ENCODE data around the gene ASGR1.

The ASGR1 gene

DNA sequence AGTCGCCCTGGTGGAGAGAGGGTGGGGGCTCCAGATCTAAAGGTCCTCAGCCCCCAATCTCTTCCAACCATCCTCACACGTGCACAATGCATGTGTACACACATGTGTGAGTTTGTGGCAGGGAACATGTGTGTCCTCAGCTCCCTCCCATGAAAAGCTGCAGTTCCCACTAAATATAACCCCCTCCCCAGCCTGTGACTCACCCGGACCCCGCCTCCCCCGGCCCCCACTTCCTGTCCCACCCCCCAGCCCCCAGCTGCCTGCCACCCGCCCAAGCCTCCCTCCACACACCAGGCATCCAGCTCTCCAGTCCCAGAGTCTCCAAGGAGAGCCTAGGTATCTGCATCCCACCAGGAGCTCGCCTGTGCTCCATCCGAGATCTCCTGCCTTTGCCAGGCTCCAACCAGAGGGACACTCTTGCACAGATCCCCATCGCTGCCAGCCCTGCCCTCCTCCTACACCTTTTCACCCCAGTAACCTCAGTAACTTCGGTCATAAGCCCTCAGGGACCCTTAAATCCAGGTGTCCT, 36.5 kb upstream of the ASGR1 start:
- DNase-seq: no peak

- DNase-seq: no peak
These were observed 36.0 kb upstream of the ASGR1 start for GRCh38 chr17:7215136-7215638.

DNA sequence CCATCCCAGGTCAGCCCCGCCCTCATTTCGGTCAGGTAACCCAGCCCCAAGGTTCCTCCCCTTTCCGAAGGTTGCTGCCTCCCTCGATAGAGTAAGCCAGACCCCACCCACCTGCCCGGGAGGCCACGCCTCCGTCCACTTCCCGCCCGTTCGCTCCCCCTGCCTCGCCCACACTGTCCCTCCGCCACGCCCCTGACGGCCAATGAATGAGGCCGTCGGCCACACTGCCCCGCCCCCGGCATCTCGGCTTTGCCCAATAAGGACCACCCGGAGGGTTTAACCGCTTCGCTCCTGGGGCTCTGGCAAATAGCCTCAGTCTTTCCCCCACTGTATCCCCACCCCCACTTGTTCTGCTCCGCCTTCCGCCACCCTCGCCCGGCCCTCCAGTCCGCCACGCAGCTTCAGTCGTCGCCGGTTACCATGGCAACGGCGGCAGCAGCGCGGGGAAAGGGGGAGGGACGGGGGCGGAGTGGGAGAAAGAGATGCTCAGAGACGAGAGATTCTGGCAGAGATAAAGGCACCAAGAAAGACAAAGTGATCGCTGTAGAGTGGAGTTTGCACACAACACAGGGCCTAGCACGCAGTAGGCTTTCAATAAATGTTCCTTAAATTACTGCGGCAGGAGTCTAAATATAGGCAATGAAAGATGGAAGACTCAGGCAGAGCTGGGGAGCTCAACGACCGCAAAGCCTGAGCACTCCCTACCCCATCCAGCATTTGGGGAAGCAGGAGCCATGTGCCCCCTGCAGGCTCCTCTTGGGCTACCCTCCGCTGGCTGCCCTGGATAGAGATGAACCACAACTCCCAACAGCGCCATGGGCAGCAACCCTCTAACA, 35.3 kb upstream of the ASGR1 start:
- peak; percentile 98 for DNase-seq

GRCh38 chr17:7213895-7214299, 34.7 kb upstream of the ASGR1 start:
- peak; percentile 67 for DNase-seq

DNA sequence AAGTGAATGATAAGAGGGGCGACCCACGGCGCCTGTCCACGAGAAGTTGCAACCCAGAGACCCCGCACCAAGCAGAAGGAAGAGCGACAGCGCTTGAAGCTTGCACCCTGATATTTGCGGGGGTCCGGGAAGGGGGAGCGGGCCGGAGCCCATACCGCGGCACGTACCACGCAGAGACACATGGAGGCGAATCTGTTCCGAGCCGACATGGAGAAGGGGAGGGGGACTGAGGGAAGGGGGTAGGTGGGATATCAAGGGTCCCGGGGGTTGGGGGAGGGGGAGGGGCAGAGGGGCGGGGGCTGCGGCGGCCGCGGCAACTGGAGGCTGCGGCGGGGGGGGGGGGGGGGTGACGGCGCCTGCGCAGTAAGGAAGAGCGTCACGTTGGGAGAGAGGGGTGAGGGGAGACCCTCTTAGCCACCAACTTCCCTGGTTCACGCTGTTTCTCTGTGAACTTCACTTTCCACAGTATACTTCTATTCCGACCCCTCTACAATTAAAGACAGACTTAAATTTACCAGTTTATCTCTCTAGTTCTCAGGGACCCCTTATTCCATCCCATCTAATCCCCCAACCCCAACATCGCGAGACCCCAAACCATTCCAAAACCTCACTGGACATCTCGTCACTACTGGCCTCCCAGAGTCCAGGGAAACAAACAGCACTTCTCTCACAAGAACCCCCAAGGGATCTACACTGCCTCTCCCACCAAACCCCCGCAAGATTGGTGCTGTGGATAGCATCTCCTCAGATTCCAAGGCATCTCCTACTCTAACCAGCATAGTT, 32.5 kb upstream of the ASGR1 start:
- DNase-seq: no peak

- no peak for DNase-seq
These were observed 29.7 kb upstream of the ASGR1 start for GRCh38 chr17:7208754-7209460.

- DNase-seq: no peak
These were observed 28.9 kb upstream of the ASGR1 start for GRCh38 chr17:7208027-7208571.

DNA sequence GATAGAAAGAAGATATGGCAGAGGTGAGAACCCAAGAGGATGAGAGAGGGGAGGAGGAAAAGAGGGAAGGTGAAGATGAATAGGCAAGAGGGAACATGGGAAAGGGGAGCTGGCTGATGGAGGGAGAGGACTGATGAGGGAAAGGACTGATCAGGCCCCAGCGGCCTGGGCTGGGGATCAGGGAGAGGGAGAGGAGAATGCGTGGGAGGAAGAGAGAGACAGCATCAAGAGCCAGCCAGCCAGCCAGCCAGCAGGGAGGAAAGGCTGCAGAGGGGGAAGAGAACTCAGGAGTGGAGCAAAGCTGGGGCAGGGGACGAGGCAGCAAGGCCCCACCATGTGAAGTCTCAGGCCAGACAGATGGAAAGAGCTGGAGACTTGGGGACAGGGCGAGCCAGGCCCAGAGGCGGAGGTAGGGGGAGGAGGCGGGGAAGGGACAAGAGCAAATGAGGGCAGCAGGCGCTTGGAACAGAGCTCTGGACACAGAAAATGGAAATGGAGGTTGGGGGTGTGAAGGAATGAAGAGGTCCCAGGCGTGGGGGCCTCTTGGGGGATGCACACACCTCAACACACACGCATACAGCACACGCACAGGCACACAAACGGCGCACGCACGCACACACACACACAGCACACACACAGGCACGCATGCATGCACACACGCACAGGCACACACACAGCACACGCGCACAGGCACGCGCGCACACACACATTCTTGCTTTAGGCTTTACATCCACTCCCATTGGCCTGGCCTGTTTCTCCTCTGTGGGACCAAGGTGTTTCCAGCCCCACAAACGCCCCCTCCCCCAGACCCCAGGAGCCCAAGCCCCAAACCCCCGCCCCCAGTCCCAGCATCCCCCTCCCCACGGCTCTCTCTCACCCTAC, 28.2 kb upstream of the ASGR1 start:
- no peak for DNase-seq

DNA sequence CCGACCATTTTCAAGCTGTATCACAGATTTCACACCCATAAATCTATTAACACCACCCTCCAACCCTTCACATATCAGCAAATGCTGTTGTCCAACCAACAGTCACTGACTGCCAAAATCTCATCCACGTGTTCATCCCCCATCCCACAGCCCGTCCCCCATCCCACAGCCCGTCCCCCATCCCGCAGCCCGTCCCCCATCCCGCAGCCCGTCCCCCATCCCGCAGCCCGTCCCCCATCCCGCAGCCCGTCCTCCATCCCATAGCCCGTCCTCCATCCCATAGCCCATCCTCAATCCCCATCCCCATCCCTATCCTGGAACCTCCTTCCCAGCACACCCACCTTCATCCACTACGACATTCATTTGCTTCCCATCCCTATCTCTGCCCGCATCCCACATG, 26.4 kb upstream of the ASGR1 start:
- DNase-seq: no peak

GRCh38 chr17:7204828-7205461, 25.8 kb upstream of the ASGR1 start:
- DNase-seq: peak; percentile 72

DNA sequence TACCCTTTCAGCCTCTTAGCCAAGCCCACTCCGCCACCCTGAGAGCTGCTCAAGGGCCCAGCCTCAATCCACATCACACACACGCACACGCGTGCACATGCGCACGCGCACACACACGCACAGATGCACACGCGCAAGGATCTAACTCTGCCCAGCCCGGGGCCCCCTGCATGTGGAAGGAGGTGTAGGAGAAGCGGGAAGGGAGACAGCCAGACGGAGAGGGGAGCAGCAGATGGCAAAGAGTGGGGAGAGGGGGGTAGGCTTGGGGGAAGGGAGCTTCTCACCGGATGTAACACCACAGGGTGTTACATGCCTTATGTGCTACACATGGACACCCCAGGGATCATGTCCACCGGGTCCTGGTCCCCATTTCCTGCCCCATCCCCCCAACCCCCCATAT, 25.2 kb upstream of the ASGR1 start:
- no peak for DNase-seq

GRCh38 chr17:7203391-7203790, 24.2 kb upstream of the ASGR1 start:
- DNase-seq: no peak

DNA sequence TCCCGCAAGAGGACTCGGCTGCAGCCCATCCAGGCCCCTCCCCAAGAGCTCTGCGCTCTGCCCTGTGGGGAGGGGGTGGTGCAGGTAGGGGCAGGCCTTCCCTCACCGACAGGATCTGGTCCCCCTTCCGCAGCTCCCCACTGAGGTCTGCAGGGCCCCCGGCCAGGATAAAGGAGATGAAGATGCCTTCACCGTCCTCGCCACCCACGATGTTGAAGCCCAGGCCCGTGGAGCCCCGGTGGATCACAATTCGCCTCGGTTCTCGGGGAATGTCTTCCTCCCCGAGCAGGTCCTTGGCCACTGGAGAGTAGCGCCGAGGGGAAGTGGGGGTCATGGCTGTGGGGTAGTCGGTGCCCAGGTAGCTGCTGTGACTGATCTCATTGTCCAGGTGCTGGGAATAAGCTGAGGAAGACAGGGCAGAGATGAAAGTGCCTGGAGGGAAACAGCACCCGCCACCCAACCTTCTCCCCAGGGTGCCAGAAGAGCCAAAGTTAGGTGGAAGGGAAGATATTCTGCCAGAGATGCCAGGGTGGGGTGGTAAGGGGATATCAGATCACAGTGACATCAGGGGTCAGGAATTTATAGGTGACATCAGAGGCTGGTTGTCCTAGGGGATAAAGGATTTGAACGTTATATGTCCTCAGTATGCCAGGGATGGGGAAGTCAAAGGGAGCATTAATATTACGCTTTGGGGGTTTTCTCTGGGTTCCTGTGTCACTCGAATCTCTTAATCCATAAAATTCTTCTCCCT, 17.7 kb upstream of the ASGR1 start:
- DNase-seq: no peak

DNA sequence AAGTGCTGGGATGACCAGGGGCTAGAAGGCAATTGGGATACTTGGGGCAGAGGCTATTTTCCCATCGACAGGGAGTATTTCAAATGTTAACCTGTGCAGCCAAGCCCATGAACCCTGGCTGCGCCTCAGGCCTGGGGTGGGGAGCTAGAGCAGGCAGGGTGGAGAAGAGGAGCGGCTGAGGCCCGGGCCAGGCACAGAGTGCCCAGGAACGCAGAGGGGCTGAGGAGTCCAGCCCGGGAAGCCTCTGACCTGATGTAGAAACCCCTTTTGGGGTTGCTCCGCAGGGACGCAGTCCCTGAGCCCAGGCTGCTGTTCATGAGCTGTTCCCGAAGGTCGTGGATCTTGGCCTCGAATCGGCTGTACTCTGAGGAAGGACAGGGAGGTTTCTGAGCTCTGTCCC, 16.8 kb upstream of the ASGR1 start:
- no peak for DNase-seq

DNA sequence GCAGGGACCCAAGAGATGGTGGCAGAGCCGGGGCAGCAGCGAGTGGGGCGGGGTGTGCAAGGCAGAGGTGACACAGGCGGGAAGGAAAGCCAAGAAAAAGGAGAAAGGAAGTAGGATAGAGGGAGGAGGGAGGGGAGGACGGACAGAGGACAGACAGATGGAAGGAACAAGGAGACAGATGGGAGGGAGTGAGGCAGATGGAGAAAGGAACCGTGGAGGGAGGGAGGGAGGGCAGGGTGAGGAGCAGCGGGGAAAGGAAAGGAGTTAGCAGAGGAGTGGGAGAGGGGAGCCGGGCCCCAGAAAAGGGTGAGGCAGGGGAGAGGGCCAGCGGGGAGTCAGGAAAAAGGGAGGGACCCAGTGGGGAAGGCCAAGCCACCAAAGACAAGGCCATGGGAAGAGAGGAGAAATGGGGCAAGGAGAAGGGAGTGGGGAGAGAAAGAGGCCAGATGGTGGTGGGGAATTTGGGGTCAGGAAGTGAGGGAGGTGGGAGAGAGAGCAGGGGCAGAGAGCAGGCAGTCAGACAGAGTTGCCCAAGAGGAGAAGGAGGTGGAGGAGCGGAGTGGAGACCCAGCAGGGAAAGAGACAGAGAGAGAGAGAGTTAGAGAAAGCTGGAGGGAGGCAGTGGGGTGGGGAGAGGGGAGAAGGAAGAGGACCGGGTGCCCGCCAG, 13.2 kb upstream of the ASGR1 start:
- DNase-seq: no peak

DNA sequence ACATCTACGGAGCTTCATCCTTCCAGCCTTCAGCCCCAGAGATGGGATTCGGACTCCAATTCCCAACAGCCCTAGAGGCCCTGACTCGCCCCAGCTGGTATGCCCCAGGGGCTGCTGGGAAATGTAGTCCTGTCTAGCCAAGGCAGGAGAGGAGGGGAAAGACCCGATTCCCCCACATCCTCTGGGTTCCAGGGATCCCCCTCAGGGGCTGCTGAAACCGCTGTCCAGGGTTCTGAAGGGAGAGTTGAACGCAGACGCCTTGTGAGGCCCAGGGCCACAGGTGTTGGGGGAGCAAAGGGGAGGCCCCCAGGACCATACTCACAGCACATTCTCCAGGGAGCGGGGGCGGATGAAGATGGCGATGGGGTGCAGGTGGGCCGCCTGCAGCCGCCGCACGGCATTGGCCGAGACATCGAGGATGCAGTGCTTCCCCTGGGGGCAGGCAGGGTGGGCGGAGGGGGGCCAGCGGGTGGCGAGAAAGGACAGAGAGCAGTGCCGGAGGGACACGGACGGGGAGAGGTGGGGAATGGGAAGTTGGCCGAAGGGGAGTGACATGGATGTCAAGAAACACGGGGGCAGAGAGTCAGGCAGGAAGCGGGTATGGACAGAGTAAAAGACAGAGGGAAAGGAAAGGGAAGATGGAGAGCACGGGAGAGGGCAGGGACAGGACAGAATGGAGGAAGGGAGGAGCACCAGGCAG, 12.6 kb upstream of the ASGR1 start:
- DNase-seq: peak; percentile 35

GRCh38 chr17:7191069-7191468, 11.9 kb upstream of the ASGR1 start:
- no peak for DNase-seq

- no peak for DNase-seq
These were observed 11.2 kb upstream of the ASGR1 start for GRCh38 chr17:7190276-7190917.

GRCh38 chr17:7186241-7186640, 7.1 kb upstream of the ASGR1 start:
- DNase-seq: no peak
